ENCODE data around the gene CBX1. TPM values are rescaled to one million over a fixed set of nuclear protein-coding genes. Genes with fewer than 3 reads are reported as not detected.

The CBX1 gene
- total and polyA plus RNA-seq, 2 of the 4 experiments (the other 2 are of a cell fraction): 35.0 to 54.9 TPM

DNA sequence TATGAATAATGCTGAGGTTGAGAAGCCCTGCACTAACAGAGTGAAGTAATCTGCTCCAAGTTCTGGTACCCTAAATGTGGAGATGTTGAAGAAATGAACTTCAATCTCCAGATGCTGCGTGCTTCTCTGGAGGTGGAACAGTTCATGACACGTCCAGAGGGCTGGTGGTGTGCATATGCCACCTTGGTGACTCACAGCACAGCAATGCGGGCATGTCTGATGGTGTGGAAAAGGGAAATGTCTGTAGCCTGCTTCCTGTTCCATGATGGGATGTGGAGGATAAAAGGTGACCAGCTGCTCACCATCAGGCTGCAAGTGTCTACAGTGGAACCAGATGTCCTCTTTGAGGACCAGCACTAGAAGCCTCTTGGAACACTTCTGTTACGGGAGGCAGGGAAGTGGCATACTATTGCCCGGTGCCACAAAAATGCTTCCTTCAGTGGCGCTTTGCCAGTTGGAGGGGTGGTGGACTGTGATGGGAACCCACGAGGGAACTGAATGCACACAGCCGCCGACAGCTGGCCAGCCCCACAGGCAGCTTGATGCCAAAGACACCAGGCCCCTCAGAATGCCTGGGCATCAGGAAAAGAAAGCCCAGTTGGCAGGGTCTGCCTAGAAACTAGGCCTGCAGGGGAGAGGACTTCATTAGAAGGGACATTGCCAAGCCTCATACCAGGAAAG is 26.2 kb upstream of the CBX1 start:
- dilution Hi-C loops (cut with HindIII; ENCODE audit: low sequenced_read_pairs, unreplicated experiment): no loop called here

More for the DNA sequence above, 26.2 kb upstream of the CBX1 start:
- Histone ChIP-seq H3K36me3 (ENCODE audit: control insufficient read depth, insufficient read depth, low read length) (peaks cover 9% of the 10 kb centered on the region), H2BK5ac (ENCODE audit: low read depth, low read length, poor library complexity, severe bottlenecking) (no peak overlapping the region), H3K23ac (ENCODE audit: low read depth, low read length) (no peak overlapping the region), H2AK9ac (replicated peaks; ENCODE audit: low read depth, low read length, poor library complexity) (peak overlapping the region; percentile 5), H3K4ac (ENCODE audit: low read depth, low read length) (no peak overlapping the region), H3K79me1 (ENCODE audit: low read depth in 1 of 2, low read length in 2 of 2) (no peaks in the 10 kb centered on the region), H3K56ac (ENCODE audit: extremely low read depth, insufficient read depth, low read length) (no peak overlapping the region), H3K27me3 (ENCODE audit: control insufficient read depth, insufficient read depth, low read length) (peaks cover 5% of the 10 kb centered on the region; the same call in 1 of the 2 replicates), H4K20me1 (ENCODE audit: insufficient read depth, low read length) (no peaks in the 10 kb centered on the region), H2AFZ (replicated peaks; ENCODE audit: low read length, poor library complexity) (peak overlapping the region; percentile 44), H3K18ac (ENCODE audit: low read depth, low read length) (no peak overlapping the region), H3K4me2 (ENCODE audit: low read depth, low read length) (no peak overlapping the region), H3K9me1 (ENCODE audit: insufficient read depth, low read length) (no peaks in the 10 kb centered on the region), H4K91ac (ENCODE audit: insufficient read depth, low read depth, low read length) (no peak overlapping the region), H3K4me3 (ENCODE audit: insufficient read depth, low read depth, low read length) (no peak overlapping the region), H4K5ac (ENCODE audit: low read depth, low read length) (no peak overlapping the region), H4K8ac (ENCODE audit: low read depth in 2 of 2, low read length in 2 of 2) (no peak overlapping the region), H3K14ac (replicated peaks; ENCODE audit: low read depth, low read length) (no peak overlapping the region), H3K27ac (ENCODE audit: insufficient read depth, low read length) (no peak overlapping the region), H2AK5ac (ENCODE audit: low read depth, low read length) (no peak overlapping the region), H3K9me3 (ENCODE audit: control insufficient read depth, insufficient read depth, low read length) (no peaks in the 10 kb centered on the region), H3K4me1 (ENCODE audit: control insufficient read depth, insufficient read depth, low read length) (no peaks in the 10 kb centered on the region), H2BK20ac (ENCODE audit: low read depth, low read length) (no peak overlapping the region), H2BK120ac (ENCODE audit: low read depth, low read length) (no peak overlapping the region), H3K9ac (ENCODE audit: low read depth, low read length) (no peak overlapping the region), H2BK15ac (ENCODE audit: low read depth, low read length) (no peak overlapping the region)
- 0 out of 2 replicates have a peak, but pooled peaks have one; percentile 11 for ATAC-seq (ENCODE audit: low read depth)
- in situ Hi-C loops (cut with MboI; ENCODE audit: low sequenced_read_pairs): loop anchor here (5.0 kb wide), 1 partner anchor 100 kb away; no protein-coding TSS in a partner anchor
- ChIA-PET CTCF (interaction anchor here (0.6 kb wide), 1 partner anchor 72 kb away, joined by 6 read pairs; no protein-coding TSS in a partner anchor), POLR2A (ENCODE audit: unreplicated experiment) (no interaction called here)
- TF ChIP-seq RCOR1 (IDR thresholded peaks at IDR 0.05; ENCODE audit: insufficient replicate concordance, low read length) (no peak), NFE2L2 (IDR thresholded peaks at IDR 0.05; ENCODE audit: low read depth, low read length) (no peak), MAZ (IDR thresholded peaks at IDR 0.05; ENCODE audit: borderline replicate concordance, low read depth, low read length) (no peak), CHD1 (IDR thresholded peaks at IDR 0.05; ENCODE audit: low read depth, low read length) (no peak)
- intact Hi-C loops (cut with micrococcal nuclease): no loop called here
- BruUV-seq (replicated peaks): no TSS peak
- 78% methylated on average over 5 of the region's 9 CpGs; no CpG with 5 or more reads in 1 of the 2 experiments for whole genome bisulfite sequencing, 2 experiments (ENCODE audit: extremely low coverage in 2 of 2, insufficient read length in 1 of 2)
- no peak for DNase-seq
